ENCODE results near the gene TLE3.

Gene TLE3

DNA sequence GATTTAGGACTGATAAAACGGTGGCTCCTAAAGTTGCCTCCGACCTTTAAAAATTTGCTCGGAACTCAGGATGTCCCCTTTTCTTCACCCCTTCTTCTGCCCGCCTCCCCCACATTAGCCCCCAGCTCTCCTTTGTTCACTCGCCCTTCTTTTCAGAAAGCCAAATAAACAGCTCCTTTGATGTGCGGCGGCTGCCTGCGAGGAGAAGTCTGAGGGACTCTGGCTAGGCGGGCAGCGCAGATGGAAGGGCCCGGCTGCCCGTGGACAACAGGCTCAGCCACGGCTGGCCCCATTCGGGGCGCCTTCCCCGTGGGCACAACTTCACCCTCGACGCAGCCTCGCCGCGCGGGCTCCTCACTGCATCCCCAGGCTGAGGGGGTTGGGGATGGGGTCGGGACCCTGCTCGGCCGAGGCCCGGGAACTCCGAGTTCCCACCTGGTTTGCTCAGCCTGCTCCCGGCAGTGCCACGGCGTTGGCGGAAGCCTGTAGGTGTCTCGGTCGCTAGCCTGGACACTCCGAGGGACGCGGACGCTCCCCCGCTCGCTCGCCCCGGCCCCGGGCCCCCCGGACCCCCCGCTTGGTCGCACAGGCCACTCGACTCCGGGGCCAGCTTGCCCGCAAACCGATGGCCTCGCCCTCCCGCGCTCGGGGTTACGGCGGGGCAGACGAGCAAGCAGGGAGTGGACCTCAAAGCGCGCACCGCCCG, 897 bp upstream of the TLE3 start:
- DNase-seq (ENCODE audit: low read depth), result no peak

DNA sequence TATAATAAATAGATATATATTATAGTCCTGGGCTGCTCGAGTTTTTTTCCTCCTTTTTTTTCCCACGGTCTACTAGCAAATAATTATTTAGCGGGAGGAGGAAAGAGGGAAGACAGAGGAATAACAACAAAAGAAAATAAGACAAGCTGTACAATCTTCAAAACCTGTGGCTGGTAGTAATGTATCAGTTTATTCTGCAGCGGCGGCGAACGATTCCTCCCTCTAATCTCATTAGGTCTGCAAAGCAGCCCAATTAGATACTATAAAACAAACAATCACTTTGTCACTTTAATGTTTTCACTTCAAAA, 390 bp upstream of the TLE3 start:
- no peak for DNase-seq (ENCODE audit: low read depth)

GRCh38 chr15:70097063-70097320, 725 bp downstream of the TLE3 start:
- DNase-seq (ENCODE audit: low read depth), result no peak

DNA sequence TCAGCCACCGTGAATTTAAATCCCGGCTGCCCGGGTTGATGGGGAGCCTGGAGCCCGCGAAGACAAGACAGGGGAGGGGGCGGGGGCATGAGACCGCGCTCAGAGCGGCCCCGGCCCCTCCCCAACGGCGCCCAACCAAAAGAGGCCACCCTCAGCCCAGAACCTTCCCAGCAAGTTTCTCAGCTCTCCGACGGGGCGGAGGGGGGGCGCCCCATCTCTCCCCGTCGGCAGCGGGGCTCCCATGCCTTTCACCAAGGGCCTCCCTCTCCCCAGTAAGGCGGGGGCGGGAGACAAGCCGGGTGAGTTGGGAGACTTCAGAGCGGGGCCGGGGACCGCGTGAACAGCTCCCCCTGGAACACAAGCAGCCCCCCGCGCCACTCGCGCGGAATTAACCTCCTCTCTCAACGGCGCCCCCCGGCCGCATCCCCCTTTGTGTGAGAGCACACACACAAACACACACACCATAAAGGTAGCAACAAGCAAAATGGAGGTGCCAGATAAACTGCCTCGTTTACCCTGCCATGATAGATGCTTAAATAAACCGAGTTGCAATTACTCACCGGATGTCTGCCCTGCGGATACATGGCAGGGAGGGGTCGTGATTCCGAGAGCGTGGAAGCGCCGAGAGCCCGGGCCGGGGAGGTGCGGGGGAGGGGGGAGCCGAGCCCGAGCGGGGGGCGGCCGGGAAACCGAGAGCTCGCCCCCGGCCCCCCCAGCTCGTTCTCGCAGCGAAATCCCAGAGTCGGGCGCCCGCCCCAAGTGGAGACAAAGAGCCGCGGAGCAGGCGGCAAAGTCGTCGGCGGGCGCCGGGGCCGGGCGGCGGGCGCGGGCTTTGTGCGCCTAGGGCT, 1.3 kb downstream of the TLE3 start:
- DNase-seq (ENCODE audit: low read depth), result no peak

DNA sequence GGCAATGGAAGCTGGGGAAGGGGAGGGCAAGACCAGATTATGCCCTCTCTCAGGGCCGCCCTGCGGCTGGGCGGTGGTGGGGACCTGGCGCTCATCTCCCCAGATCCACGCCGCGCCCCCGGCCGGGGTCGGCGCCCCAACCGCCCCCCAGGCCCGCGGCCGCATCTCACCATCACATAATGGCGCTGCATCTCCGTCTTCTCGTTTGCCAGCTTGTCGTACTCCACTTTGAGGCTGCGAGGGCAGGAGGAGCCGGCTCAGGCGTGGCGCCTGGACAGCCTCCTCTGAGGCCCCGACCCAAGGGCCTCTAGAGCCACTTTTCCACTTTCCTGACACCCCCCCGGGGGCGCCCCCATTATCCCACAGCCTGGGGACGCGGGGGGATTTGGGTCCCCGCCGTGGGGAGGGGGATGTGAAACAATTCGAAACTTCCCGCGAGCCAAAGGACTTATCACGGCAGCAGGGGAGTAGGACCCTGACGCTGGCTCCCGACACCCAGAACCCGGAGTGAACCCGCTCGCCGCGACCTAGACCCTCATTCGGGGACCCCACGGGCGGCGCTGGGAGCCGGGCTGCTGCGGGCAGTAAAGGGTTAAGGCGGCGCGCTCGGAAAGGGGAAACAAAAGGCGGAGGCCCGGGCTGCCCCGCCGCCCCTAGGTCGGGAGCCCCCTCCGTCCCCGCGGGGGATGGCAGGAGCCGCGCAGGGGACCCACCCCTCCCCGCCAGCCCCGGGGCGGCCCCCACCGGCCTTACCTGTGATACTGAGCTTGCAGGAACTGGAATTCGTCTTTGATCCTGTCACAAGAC, 2.1 kb downstream of the TLE3 start:
- DNase-seq (ENCODE audit: low read depth), result no peak

- no peak for DNase-seq (ENCODE audit: low read depth)
Measured at GRCh38 chr15:70094690-70095311, 2.9 kb downstream of the TLE3 start.

GRCh38 chr15:70093481-70094319, 4.0 kb downstream of the TLE3 start:
- DNase-seq (ENCODE audit: low read depth), result no peak

- DNase-seq (ENCODE audit: low read depth), result no peak
Measured at GRCh38 chr15:70093070-70093469, 4.6 kb downstream of the TLE3 start.

GRCh38 chr15:70092464-70093027, 5.2 kb downstream of the TLE3 start:
- no peak for DNase-seq (ENCODE audit: low read depth)

GRCh38 chr15:70091726-70092463, 5.8 kb downstream of the TLE3 start:
- DNase-seq (ENCODE audit: low read depth), result no peak

GRCh38 chr15:70090436-70091296, 7.1 kb downstream of the TLE3 start:
- DNase-seq (ENCODE audit: low read depth), result no peak

- no peak for DNase-seq (ENCODE audit: low read depth)
Measured at GRCh38 chr15:70089692-70089971, 8.1 kb downstream of the TLE3 start.

DNA sequence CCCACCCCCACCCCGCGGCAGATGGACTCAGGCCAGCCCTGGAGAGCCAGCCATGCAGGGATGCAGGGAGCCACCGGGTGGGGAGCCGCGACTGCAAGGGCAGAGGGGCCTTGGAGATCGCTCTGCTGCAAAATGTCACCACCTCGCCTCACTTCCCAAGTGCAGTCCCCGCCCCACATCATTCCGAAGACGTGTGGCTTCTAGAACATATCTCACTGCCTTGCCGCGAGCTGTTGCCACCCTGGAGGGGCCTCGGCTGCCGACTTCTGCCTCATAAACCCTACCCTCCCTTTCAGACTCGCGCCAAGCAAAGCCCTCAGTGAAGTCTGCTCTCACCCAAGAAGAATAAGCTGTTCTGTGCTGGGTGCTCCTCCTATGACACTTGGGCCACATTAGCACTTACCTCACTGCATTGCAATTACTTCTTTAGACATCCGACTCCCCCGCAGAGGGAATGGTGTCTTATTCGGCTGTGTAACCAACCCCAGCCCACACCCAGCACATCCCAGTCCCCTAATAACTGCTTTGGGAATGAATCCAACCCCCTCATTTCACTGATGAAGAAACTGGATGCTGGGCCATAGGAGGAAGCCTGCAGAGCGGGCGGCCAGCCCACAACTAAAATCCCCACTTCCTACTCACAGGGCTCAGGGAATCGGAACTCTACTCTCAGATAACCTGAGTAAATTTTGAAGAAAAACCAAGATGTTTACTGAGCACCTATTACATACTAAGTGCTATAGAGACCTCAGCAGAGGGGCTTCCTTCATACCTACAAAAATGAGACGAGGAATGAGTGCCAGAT, 8.6 kb downstream of the TLE3 start:
- no peak for DNase-seq (ENCODE audit: low read depth)

GRCh38 chr15:70088455-70088854, 9.3 kb downstream of the TLE3 start:
- no peak for DNase-seq (ENCODE audit: low read depth)

DNA sequence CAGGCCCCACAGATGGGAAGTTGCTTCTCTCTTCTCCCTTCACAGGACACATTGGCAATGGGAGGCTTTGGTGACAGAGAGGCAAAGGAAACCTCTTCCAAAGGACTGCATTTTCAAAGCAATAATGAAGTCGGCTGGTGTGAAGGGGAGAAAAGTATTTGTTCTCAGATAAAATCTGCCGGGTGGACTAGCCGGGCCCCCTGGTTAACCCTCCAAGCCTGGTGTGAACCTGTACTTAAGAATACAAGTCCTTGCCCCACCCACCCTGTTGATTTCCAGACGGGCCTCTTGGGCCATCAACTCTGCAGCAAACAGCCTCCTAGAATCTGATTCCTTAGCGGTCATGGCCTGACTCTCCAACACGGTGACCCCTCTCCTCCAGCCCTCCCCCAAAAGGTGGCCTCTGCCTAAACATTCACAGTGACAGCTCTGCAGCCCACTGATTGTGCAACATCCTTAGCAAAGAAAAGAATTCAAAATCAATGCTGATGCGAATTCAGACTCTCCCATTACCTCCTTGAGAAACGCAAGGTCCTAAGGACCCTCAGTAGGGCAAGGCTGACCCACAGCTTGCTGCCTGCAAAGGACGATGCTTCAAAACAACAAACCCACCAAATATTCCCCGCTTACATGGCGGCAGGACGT, 9.9 kb downstream of the TLE3 start:
- DNase-seq (ENCODE audit: low read depth), result no peak

DNA sequence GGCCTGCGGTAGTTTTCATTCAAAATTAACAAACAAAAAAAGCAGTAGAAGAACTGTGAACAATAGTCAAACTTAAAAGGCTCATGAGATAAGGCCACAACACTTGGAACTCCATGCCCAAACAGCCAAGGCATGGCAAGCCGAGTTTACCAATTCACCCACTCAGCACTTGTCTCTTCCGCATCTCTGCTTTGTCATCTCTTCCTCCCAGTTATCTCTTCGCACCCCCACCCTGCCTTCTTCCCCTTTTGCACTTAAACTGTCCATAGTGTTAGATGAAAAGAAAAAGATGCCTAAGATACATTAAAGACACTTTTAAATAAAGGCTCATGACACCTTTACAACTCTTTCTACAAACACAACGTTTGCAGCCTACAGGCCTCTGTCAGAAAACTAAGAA, 11.1 kb downstream of the TLE3 start:
- DNase-seq (ENCODE audit: low read depth), result no peak

DNA sequence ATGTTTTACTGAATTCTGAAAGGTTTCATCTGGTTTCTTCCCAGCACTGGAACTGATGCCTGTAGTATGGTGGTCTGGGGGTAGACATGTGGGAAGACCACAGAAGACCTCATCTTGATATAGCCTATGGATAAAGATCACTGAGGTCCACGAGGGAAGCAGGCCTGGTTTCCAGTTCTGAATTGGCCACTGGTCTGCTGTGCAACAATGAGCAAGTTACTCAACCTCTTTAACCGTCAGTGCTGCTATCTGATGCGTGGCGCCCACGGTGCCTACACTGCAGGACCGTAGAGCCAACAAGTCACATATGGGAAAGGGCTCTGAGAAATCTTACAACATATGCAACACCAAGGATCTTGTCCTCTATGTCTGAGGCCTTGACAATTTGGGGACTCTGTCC, 13.3 kb downstream of the TLE3 start:
- no peak for DNase-seq (ENCODE audit: low read depth)

DNA sequence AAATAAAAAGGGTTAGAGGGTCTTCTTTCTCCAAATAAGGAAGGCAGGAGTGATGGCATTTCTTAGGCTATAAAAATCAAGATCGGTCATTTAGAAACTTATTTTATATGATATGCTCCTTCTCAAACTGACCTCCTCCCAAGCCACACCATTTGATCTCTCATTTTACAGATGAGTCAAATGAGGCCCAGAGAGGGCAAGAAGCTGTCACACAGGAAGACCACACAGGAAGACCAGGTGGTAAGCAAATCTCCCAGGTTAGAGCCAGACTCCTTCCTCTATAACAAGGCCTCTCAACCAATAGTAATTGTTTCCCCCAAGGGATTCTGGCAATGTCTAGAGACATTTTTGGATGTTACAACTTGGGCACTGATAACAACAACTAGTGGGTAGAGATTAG, 13.8 kb downstream of the TLE3 start:
- no peak for DNase-seq (ENCODE audit: low read depth)

DNA sequence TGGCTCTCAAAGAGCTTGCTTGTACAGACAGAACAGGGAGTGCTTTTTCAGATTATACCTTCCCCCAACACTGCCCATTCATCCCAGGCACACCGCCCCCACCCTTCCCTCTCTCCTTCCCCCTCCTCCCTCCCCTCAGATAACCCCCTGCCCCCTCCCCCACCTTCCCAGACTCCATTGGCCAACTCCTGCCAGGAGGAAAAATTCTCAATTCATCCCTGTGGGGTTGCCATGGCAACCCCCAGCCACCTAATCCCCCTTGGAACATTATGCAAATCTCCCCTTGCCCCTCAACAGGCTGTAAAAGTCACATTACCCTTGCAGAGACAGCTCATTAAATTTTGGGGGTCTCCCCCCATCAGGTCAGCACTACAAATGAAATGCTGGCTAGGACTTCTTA, 14.3 kb downstream of the TLE3 start:
- no peak for DNase-seq (ENCODE audit: low read depth)
